Activated CD4-positive, alpha-beta T cell treated with anti-CD3 and anti-CD28 coated beads, Interleukin-2, amount 10 ng/mL, durations not matched to agents 24 days and 14 days (primary cell): ENCODE measurements around the gene CMYA5. TPM values are rescaled to one million over a fixed set of nuclear protein-coding genes. Genes with fewer than 3 reads are reported as not detected.
A peak's percentile ranks its signal among the peaks of the same experiment; 100 is the strongest.
"Not testable (repeated sequence)": the region's sequence is repeated elsewhere in the genome, so short reads cannot be mapped to it uniquely, and the experiment has no call there.

ENCODE experiments used
- DNase-seq: peaks from one replicate; pipeline ENCODE4 v3.0.0; 2022
- H3K27ac Mint-ChIP-seq: one replicate; pipeline ENCODE4 v1.8.0; 2022; ENCODE audit warnings: mild to moderate bottlenecking, mixed read lengths
- H3K27me3 Mint-ChIP-seq: one replicate; pipeline ENCODE4 v1.8.0; 2022; ENCODE audit warnings: mixed read lengths
- H3K36me3 Mint-ChIP-seq: one replicate; pipeline ENCODE4 v1.8.0; 2022; ENCODE audit warnings: low read depth, mild to moderate bottlenecking, mixed read lengths
- H3K4me1 Mint-ChIP-seq: one replicate; pipeline ENCODE4 v1.8.0; 2021; ENCODE audit warnings: mixed read lengths
- H3K4me3 Mint-ChIP-seq: one replicate; pipeline ENCODE4 v1.8.0; 2022; ENCODE audit warnings: mild to moderate bottlenecking, moderate library complexity, mixed read lengths
- H3K9me3 Mint-ChIP-seq: one replicate; pipeline ENCODE4 v1.8.0; 2021; ENCODE audit warnings: mixed read lengths
- intact Hi-C: fragments of 100-400 bp; cut with micrococcal nuclease; formaldehyde crosslinking; loops from one replicate; pipeline ENCODE4 v1.15.1; 2023
- total RNA-seq: library from RNA; stranded (reverse); gene quantifications from 2 replicates; pipeline ENCODE4 v1.2.3, GENCODE V29; 2022

The CMYA5 gene
- total RNA-seq, 1 donor from 2014 or later, result 0.12 TPM

DNA sequence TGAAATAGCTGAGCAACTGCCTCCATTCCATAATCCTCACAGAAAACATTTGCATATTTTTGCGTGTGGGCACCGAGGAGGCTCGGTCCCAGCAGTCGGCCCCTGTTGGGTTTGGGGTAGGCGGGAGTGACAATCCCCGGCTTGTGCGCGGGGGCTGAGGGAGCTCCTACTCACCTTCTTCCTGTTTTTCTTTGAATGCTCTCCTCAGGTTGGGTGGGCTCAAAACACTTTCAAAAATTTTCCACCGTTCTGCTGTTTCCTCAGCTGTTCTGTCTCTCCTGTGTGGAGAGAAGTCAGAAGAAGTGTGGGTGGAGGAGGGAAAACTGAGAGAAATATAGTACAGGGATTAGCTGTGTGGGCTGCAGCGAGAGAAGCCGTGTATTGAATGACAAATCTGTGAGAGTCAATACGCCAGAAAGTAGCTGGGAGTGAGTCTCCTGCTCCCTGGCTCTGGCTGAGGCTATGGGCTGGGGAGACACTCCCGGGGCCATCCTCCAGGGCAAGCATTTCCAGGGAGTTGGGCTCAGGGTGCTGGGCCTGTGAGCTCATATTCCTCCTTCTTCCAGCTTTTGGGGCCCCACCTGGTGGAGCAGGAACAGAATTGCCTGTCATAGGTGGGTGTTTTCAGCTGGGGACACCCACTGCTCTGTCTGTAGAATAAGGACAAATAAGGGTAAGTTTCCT, 84.7 kb downstream of the CMYA5 start:
- no peak overlapping the region for H3K4me3 Mint-ChIP-seq
- H3K36me3 Mint-ChIP-seq, result no peaks in the 10 kb centered on the region
- DNase-seq, result no peak
- H3K27ac Mint-ChIP-seq, result no peak overlapping the region
- peaks cover 1% of the 10 kb centered on the region for H3K27me3 Mint-ChIP-seq
- H3K9me3 Mint-ChIP-seq, result peaks cover 3% of the 10 kb centered on the region
- no peaks in the 10 kb centered on the region for H3K4me1 Mint-ChIP-seq
- intact Hi-C loops, result no loop called here

DNA sequence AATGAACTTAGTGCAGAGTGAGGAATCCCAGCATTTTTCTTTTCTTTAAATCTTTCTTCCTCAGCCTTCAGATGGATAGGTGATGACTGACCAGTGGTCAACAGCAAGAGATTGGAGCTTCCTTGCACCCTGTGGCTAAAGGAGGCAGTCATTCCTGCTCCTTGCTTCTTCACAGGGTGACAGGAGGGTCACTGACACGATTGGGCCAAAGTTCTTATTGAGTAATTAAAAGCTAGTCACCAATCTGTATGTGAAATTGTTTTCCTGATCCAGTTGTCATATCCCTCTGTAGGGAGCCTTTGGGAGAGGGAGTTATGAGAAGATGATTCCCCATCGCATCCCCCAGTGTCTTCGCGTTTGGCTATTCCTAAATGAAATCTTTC, 85.2 kb downstream of the CMYA5 start:
- Mint-ChIP-seq H3K4me3 (no peak overlapping the region), H3K9me3 (no peaks in the 10 kb centered on the region)
- intact Hi-C loops, result no loop called here

DNA sequence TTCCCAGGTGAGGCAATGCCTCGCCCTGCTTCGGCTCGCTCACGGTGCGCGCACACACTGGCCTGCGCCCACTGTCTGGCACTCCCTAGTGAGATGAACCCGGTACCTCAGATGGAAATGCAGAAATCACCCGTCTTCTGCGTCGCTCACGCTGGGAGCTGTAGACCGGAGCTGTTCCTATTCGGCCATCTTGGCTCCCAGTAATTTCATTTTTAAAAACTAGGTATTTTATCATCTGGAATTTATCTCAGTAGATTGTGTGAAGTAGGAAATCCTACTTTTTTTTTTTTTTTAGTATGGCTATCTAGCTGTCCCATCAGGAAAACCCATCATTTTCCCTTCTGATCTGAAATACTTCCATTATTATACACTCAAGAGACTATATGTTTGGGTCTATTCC, 95.1 kb downstream of the CMYA5 start:
- intact Hi-C loops, result not testable (repeated sequence)

More for the DNA sequence above, 85.2 kb downstream of the CMYA5 start:
- Mint-ChIP-seq H3K36me3 (no peaks in the 10 kb centered on the region), H3K4me1 (no peaks in the 10 kb centered on the region), H3K27me3 (peaks cover 1% of the 10 kb centered on the region), H3K27ac (no peak overlapping the region)
- DNase-seq, result no peak

DNA sequence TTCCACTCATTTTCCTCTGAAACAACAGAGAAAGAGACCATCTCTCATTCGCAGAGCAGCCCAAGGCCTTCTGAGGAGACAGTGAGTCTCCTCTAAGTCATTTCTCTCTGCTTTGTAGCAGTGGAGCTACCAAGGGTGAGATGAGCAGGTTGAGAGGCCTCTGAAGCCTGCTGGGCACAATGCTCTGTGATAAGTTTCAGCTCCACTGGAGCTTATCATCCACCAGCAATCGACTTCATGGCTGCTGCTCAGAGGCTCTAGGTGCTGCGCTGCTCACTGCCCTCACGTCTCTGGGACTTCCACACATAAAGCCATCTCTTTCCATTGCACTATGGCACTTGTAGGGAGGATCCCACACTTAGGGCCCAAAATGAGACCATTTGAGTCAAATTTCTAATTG, 96.3 kb downstream of the CMYA5 start:
- Mint-ChIP-seq H3K9me3 (no peaks in the 10 kb centered on the region), H3K36me3 (no peaks in the 10 kb centered on the region), H3K4me3 (no peak overlapping the region), H3K4me1 (no peaks in the 10 kb centered on the region), H3K27me3 (peaks cover 10% of the 10 kb centered on the region), H3K27ac (no peak overlapping the region)
- no peak for DNase-seq
- intact Hi-C loops, result no loop called here

More for the DNA sequence above, 95.1 kb downstream of the CMYA5 start:
- DNase-seq, H3K9me3 Mint-ChIP-seq, H3K4me1 Mint-ChIP-seq, H3K36me3 Mint-ChIP-seq, H3K27ac Mint-ChIP-seq: not testable (repeated sequence)
- Mint-ChIP-seq H3K27me3 (peaks cover 10% of the 10 kb centered on the region), H3K4me3 (peak overlapping the region; percentile 35)

DNA sequence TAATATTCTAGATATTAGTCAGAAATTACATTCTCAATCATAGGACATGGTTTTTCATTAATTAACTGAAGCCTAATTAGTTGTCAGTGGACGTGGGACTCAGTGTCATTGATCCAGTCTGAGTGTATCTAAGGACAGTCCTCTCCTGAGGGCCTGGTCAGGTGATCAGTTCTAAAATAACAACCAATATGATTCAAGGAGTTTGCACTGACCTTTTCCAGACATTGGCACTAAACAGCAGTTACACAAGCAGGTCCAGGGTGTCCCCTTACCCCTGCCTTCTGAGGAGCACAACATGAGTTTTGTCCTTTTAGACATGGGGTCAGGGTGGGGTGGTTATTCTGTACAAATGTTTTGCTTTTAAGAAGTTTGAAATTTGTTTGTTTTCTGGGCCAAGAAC, 97.8 kb downstream of the CMYA5 start:
- no peak overlapping the region for H3K4me3 Mint-ChIP-seq
- H3K36me3 Mint-ChIP-seq, result no peaks in the 10 kb centered on the region
- intact Hi-C loops, result no loop called here
- H3K27ac Mint-ChIP-seq, result no peak overlapping the region
- no peak for DNase-seq
- no peaks in the 10 kb centered on the region for H3K4me1 Mint-ChIP-seq
- H3K9me3 Mint-ChIP-seq, result no peaks in the 10 kb centered on the region
- peaks cover 10% of the 10 kb centered on the region for H3K27me3 Mint-ChIP-seq

DNA sequence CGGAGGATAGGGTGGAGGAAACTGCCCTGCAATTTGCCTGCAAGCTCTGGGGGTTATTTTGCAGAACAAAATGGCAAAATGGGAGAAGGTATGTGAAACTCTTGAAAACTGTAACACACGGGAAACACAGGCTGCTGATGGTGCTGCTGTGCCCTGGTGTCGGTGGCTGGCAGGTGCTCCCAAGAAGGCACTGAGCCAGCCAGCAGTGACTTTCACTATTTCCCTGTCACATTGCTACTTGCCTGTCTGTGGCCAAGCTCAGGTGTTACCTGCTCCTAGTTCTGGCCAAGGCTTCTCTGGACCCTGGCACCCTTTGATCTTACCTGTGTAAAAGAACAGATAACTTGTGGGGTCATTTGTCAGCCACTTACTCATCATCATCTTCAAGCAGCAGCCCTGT, 102.2 kb downstream of the CMYA5 start:
- H3K4me1 Mint-ChIP-seq, result no peaks in the 10 kb centered on the region
- no peak overlapping the region for H3K27ac Mint-ChIP-seq
- DNase-seq, result no peak
- intact Hi-C loops, result no loop called here
- H3K4me3 Mint-ChIP-seq, result no peak overlapping the region
- H3K9me3 Mint-ChIP-seq, result no peaks in the 10 kb centered on the region
- no peaks in the 10 kb centered on the region for H3K36me3 Mint-ChIP-seq
- peaks cover 10% of the 10 kb centered on the region for H3K27me3 Mint-ChIP-seq

DNA sequence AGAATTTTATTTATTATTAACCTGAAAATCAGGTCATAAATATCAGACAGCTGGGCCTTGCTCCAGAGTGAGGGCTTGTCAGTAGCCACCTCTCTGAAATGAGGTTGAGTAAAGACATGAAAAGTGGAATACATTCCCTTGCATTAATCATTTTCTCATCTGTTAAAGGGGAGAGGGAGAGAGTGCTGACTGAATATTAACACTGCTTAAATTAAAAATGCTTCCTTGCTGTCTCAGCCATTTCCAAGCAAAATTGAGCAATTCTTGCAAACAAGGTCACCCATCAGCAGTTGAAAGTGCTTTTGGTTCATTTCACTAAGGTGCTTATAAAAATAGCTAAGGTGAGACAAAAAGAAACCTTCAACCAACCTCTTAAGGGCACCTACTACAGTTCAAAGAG, 102.8 kb downstream of the CMYA5 start:
- Mint-ChIP-seq H3K9me3 (no peaks in the 10 kb centered on the region), H3K4me3 (no peak overlapping the region), H3K27ac (no peak overlapping the region), H3K27me3 (peaks cover 8% of the 10 kb centered on the region), H3K4me1 (no peaks in the 10 kb centered on the region), H3K36me3 (no peaks in the 10 kb centered on the region)
- intact Hi-C loops, result no loop called here
- no peak for DNase-seq

DNA sequence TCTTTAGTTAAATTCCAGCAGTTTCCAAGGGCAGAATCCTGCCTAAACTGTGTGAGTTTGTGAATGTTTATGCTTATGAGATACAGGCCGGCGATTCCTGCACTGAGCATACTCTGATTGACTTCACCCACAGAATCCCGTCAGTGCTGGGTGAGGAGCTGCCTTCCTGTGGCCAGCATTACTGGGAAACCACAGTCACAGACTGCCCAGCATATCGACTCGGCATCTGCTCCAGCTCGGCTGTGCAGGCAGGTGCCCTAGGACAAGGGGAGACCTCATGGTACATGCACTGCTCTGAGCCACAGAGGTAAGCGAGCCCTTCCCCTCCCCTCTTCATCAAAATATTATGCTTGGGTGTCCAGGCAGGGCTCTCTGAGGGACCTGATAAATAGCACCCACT, 103.7 kb downstream of the CMYA5 start:
- no peak for DNase-seq
- no peaks in the 10 kb centered on the region for H3K4me1 Mint-ChIP-seq
- peaks cover 6% of the 10 kb centered on the region for H3K27me3 Mint-ChIP-seq
- no peak overlapping the region for H3K27ac Mint-ChIP-seq
- intact Hi-C loops, result no loop called here
- H3K4me3 Mint-ChIP-seq, result no peak overlapping the region
- no peaks in the 10 kb centered on the region for H3K9me3 Mint-ChIP-seq
- no peaks in the 10 kb centered on the region for H3K36me3 Mint-ChIP-seq

DNA sequence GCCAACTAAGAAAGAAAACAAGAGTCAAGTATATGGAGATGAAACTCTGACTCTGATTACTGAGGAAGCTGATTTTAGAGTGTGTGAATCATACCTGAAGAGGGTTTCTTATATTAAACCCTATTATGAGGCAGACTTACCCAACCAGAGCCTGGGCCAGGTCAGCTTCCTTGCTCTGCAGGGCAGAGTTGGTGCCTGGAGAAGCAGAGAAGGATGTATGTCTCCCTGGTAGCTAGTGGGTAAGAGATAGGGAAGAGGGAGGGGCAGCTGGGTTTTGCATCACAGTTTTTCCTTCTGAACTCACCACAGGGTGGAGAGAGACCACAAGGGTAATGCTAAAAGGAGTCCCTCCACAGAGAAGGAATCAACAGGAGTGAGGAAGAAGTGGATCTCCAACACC, 104.1 kb downstream of the CMYA5 start:
- no peak for DNase-seq
- no peaks in the 10 kb centered on the region for H3K36me3 Mint-ChIP-seq
- H3K27me3 Mint-ChIP-seq, result peaks cover 3% of the 10 kb centered on the region
- H3K27ac Mint-ChIP-seq, result no peak overlapping the region
- H3K9me3 Mint-ChIP-seq, result no peaks in the 10 kb centered on the region
- H3K4me3 Mint-ChIP-seq, result no peak overlapping the region
- H3K4me1 Mint-ChIP-seq, result no peaks in the 10 kb centered on the region
- intact Hi-C loops, result no loop called here

DNA sequence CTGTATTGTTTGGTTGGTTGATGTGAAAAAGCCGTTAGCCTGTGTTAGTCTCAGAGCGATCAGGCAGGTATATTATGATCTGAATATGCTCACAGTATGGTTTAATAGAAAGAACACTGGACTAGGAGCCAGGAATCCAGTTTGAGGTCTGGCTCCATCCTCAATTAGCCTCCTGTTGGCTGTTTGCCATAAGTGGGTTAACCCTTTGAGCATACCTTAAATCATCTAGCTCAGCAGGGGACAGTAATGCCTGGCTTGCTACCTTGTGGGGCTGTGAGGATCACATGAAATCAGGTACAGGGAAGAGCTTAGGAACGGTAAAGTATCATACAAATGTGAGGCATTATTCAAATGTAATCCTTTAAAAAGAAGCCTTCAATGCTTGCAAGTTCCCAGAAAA, 104.7 kb downstream of the CMYA5 start:
- no peaks in the 10 kb centered on the region for H3K9me3 Mint-ChIP-seq
- H3K36me3 Mint-ChIP-seq, result no peaks in the 10 kb centered on the region
- no peak for DNase-seq
- no peaks in the 10 kb centered on the region for H3K4me1 Mint-ChIP-seq
- no peak overlapping the region for H3K4me3 Mint-ChIP-seq
- intact Hi-C loops, result no loop called here
- no peak overlapping the region for H3K27ac Mint-ChIP-seq
- H3K27me3 Mint-ChIP-seq, result no peaks in the 10 kb centered on the region

DNA sequence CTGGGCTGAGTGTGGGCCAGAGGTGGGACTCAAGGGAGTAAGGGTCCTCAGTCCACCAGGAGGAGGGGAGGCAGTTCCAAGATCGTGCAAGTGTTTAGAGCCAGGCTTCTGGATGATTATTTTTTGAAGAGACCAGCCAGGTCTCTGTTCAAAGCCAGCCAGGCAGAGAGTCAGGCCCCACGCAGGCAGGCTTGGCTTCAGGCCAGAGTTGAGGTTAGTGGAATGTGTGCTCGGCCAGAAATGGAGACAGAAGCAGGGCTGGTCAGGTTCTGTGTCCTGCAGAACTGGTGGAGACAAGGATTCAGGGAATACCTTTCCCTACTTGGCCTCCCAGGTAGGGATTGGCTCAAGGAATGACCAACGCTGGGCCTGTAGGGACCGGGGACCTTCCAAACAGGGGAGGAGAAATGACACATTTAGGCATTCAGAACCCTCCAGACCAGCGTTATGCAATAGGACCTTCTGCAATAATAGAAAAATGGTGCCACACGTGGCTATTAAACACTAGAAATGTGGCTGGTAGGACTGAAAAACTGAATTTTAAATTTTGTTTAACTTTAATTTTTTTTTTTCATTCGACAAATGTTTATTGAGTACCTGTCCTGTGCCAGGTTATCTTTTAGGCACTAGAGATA, 106.2 kb downstream of the CMYA5 start:
- Mint-ChIP-seq H3K4me3 (no peak overlapping the region), H3K27ac (no peak overlapping the region), H3K9me3 (no peaks in the 10 kb centered on the region), H3K27me3 (no peaks in the 10 kb centered on the region), H3K36me3 (no peaks in the 10 kb centered on the region), H3K4me1 (peaks cover 1% of the 10 kb centered on the region)
- intact Hi-C loops, result no loop called here
- no peak for DNase-seq

DNA sequence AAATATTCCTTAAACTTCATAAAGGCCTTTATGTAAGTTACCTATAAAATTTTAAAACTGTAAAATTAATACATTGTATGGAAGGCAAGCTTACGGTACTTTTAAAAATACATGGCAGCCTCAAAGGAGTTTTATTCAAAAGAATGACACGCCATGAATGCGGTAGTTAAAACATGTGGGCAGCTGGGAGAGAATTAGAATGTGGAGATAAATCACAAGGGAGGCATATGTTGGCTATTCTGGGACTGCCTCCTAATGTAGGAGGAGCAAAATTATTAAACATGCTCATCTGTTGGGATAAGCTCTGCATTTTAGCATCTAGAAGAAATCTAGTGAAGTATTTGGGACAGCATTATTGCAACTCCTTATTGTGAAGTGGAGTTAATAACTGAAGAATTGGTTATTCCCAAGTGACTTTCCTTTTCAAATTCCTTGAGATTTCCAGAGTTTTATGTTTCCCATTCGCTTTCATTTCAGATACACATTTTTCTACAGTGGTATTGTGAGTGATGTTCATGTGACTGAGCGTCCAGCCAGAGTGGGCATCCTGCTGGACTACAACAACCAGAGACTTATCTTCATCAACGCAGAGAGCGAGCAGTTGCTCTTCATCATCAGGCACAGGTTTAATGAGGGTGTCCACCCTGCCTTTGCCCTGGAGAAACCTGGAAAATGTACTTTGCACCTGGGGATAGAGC, 109.4 kb downstream of the CMYA5 start:
- H3K4me3 Mint-ChIP-seq, result no peak overlapping the region
- peaks cover 14% of the 10 kb centered on the region for H3K4me1 Mint-ChIP-seq
- H3K9me3 Mint-ChIP-seq, result no peaks in the 10 kb centered on the region
- no peaks in the 10 kb centered on the region for H3K36me3 Mint-ChIP-seq
- no peak overlapping the region for H3K27ac Mint-ChIP-seq
- intact Hi-C loops, result no loop called here
- DNase-seq, result no peak
- no peaks in the 10 kb centered on the region for H3K27me3 Mint-ChIP-seq

DNA sequence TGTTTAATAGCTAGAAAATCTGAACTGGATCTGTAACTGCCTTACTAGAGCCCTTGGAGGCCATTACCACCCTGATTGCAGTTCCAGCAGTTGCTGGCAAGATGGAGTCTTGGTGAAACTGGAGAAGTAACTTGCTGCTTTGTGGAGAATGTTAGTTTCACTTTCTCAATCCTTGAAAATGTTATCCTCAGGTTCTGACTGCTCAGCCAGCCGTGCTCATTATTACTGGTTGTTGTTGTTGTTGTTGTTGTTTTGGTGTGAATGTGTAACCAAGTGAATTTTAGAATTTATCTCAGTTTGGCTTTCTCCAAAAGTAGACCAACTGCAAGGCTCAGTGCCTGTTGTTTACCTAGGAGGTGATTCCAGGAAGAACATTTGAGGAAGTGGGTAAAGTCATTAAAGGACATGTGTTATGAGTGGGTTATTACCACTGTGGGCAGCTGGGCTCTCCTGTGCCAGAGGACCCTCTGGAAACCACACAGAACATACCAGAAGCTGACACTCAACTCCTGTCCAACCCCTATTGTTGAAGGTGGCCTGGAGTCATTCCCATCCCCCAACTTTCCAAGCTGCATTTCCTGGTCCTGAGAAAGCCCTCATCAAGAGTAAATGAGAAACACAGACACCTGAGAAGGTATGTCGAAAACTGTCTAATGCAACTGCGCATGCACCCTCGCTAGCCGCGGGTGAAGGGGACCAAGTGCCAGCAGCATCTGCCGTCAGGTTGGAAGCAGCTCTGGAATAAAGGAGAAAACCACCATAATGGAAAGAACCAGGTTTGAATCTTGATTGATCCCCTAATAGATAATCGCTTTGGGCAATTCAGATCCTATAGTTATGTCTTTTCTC, 111.6 kb downstream of the CMYA5 start:
- Mint-ChIP-seq H3K36me3 (no peaks in the 10 kb centered on the region), H3K4me1 (peaks cover 14% of the 10 kb centered on the region), H3K4me3 (peak overlapping the region; percentile 7), H3K27me3 (no peaks in the 10 kb centered on the region), H3K27ac (peak overlapping the region; percentile 64), H3K9me3 (no peaks in the 10 kb centered on the region)
- peak; percentile 73 for DNase-seq
- intact Hi-C loops, result no loop called here

DNA sequence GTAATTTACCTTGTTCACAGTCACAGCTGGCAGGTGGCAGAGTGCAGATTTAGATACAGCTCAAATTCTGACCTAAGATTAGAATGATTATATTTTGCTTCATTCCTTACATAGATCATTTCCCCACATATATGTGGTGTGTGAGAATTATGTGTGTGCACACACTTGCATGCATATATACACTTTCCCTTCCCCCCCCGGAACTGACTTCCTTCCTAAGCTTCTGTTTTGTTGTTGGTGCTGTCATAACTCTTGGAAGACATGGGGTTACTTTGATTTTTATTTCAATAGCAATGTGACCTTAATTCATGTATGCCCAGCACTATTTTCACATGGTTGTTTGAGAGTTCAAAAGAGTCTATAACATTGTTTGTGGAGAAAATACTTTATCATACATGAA, 112.8 kb downstream of the CMYA5 start:
- DNase-seq, result peak; percentile 70
- intact Hi-C loops, result no loop called here
- peak overlapping the region; percentile 62 for H3K27ac Mint-ChIP-seq
- no peaks in the 10 kb centered on the region for H3K9me3 Mint-ChIP-seq
- H3K4me1 Mint-ChIP-seq, result peaks cover 14% of the 10 kb centered on the region
- H3K4me3 Mint-ChIP-seq, result peak overlapping the region; percentile 24
- no peaks in the 10 kb centered on the region for H3K27me3 Mint-ChIP-seq
- H3K36me3 Mint-ChIP-seq, result no peaks in the 10 kb centered on the region
